MM.1S (cell line): ENCODE measurements around the gene HSDL1.

Source experiments
- EZH2 ChIP-seq: fragments of 300-600 bp; sonication (generic); optimal IDR thresholded peaks from 2 replicates; pipeline ENCODE3; 2017; ENCODE audit warnings: low read depth, mild to moderate bottlenecking, antibody characterized with exemption, low read length, mixed read lengths
- EZH2phosphoT487 ChIP-seq: fragments of 300-600 bp; sonication (generic); IDR thresholded peaks from 2 replicates; pipeline ENCODE4 v1.6.1; 2018; ENCODE audit warnings: antibody characterized with exemption, low read length
- TF ChIP-seq, protein P1 (sequence below): fragments of 300-600 bp; sonication (generic); IDR thresholded peaks from 2 replicates; pipeline ENCODE4 v1.5.1; 2016; ENCODE audit warnings: antibody characterized with exemption, low read length, mixed read lengths

DNA sequence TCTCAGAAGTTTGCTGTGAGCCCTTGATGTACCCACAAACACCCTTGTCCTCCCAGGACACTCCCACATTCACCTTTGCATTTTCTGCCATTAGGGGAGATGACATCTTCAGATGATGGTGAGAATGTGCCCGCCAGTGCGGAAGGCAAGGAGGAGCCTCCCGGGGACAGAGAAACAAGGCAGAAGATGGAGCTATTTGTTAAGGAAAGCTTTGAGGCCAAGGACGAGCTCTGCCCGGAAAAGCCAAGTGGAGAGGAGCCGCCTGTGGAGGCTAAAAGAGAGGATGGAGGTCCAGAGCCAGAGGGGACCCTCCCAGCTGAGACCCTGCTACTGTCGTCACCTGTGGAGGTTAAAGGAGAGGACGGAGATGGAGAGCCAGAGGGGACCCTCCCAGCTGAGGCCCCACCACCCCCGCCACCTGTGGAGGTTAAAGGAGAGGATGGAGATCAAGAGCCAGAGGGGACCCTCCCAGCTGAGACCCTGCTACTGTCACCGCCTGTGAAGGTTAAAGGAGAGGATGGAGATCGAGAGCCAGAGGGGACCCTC lies 24.9 kb upstream of the HSDL1 start:
- TF ChIP-seq, protein P1, sequence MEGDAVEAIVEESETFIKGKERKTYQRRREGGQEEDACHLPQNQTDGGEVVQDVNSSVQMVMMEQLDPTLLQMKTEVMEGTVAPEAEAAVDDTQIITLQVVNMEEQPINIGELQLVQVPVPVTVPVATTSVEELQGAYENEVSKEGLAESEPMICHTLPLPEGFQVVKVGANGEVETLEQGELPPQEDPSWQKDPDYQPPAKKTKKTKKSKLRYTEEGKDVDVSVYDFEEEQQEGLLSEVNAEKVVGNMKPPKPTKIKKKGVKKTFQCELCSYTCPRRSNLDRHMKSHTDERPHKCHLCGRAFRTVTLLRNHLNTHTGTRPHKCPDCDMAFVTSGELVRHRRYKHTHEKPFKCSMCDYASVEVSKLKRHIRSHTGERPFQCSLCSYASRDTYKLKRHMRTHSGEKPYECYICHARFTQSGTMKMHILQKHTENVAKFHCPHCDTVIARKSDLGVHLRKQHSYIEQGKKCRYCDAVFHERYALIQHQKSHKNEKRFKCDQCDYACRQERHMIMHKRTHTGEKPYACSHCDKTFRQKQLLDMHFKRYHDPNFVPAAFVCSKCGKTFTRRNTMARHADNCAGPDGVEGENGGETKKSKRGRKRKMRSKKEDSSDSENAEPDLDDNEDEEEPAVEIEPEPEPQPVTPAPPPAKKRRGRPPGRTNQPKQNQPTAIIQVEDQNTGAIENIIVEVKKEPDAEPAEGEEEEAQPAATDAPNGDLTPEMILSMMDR: no peak
- TF ChIP-seq EZH2: no peak
- no peak for TF ChIP-seq EZH2phosphoT487
